GM18519 (cell line): Measurements from ENCODE around the gene UGDH.

Source experiments
- ATAC-seq: cut with Tn5 transposase; IDR thresholded peaks from one replicate; pipeline ENCODE4 v1.9.1; 2021; ENCODE audit warnings: mild to moderate bottlenecking, moderate library complexity; ENCODE audit not compliant: unreplicated experiment, low FRiP score

The UGDH gene

DNA sequence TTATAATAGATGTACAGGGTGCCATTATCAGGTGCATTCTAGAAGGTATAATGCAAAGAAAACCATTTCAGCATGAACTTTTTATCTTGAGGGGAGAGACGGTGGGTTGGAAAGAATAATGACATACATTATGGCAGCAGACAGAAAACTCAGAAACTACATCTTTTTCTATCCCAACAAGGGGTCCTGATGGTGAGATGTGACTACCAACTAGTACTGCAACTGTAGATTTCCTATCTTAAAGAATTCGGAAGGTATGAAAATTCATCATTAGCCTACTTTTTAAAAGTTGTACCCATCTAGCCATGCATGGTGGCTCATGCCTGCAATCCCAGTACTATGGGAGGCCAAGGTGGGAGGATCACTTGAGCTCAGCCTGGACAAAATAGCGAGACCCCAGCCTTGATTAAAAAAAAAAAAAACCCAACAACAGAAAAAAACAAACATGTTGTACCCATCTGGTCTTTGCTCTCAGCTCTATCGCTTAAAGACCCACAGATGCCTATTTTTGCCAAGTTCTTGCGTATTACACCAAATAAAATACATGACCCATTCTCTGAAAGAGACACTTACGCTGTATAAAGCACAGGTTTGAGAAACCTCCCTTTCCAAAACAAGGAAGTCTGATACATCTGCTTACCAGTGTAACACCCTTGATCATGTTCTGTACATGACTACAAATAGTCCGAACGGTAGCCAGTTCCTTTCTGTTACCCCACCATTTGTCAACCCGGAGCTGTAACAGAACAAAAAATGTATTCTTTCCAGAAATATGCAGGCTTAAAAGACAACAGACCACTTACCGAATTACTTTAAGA, 70.1 kb downstream of the UGDH start:
- ATAC-seq = no peak

DNA sequence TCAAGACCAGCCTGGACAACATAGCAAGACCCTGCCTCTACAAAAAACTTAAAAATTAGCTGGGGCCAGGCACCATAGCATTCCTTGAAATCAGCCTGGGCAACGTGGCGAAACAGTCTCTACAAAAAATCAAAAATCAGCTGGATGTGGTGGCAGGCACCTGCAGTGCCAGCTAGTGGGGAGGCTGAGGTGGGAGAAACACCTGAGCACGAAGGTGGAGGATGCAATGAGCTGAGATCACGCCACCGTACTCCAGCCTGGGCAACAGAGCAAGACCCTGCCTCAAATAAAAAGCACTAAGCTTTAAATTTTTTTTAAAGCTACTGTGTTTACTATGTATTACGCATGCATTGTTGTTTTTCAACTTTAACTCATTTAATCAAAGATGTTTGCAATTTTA, 71.8 kb downstream of the UGDH start:
- ATAC-seq = no peak

DNA sequence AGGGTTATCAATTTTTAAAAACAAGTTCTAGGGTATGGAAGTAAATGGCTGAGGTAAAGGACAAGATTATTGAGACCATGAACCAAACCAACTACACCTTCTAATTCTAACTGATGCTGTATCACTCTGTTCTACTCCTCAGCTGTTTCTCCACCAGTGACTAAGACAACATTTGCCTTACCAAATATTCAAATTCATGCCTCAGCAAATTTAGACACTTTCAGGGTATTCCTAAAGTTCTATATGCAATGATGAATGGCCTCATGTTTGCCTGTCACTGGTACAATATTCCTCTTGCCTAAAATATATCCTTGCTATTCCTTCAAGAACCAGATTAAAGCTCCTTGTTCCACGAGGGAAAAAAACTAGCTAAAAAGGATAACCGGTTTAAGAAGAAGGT, 73.5 kb downstream of the UGDH start:
- no peak for ATAC-seq

DNA sequence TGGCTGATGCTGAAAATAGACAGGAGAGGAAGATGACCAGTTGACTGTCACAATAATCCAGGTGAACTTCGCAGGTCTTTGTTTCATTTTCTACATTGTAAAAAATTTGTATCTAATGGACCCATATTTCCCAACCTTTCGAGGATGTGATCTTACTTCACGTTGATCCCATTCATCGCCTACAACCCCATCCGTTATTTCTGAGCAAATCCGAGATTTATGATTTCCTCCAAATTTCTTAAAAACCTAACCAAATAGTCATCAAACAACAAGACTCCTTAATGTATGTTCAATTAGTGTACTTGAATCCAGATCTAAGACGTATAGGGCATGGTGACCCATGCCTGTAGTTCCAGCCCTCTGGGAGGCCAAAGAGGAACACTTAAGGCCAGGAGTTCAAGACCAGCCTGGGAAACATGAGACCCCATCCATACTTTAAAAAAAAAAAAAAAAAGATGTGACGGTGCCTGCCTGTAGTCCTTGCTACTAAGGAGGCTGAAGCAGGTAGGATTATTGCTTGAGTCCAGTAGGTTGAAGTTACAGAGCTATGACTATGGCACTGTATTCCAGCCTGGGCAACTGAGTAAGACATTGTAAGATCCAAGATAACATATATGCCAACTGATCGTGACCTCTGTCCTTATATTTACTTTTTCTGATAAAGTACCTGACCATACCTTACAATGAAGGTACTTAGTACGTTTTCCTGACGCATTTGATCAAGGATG, 74.2 kb downstream of the UGDH start:
- no peak for ATAC-seq

DNA sequence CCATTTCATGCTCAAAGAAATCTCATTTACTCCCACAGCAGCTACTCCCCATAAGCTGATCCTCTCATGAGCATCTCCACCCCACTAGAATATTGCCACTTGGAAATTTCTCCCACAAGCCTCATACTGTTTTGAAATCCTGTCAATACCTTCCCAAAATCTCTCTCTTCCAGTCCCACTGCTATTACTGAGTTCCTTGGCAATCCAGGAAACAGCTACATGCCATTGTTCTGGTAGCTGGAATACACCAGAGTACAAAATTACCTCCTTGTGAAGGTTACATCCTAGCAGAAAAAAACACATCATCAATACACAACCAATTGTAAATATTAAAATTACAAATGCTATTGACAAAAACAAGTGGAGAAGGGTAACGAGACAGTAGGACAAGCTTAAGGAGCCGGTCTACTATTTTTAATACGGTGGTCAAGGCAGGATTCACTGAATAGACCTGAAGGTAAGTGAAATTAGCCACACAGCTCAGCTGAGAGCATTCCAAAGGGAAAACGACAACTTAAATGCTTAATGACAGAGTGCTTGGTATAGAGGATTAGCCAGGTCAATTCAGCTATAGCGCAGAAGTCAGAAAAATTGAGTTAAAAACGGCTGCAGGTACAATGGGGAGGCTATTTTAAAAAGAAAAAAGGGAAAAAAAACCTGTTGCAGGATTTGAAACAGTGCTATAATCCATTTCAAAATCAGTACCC, 74.9 kb downstream of the UGDH start:
- no peak for ATAC-seq

DNA sequence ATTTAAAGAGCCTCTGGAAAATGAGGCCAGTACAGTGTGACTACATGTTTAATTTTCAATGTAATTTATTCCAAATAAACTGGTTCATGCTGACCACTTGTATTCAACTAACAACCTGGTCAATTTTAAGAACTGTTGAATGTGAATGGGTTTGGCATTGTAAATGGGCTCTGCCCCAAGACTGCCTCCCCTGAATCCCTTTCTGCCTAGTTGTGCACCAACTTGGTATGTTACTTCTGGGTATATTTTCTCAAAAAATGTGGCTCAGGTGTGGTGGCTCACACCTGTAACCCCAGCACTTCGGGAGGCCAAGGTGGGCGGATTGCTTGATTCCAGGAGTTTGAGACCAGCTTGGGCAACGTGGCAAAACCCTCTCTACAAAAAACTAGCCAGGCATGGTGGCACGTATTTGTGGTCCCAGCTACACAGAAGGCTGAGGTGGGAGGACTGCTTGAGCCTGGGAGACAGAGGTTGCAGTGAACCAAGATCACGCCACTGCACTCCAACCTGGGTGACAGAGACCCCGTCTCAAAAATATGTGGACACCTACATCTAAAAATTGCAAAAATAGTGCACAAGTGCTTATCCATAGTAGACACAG, 75.7 kb downstream of the UGDH start:
- no peak for ATAC-seq

DNA sequence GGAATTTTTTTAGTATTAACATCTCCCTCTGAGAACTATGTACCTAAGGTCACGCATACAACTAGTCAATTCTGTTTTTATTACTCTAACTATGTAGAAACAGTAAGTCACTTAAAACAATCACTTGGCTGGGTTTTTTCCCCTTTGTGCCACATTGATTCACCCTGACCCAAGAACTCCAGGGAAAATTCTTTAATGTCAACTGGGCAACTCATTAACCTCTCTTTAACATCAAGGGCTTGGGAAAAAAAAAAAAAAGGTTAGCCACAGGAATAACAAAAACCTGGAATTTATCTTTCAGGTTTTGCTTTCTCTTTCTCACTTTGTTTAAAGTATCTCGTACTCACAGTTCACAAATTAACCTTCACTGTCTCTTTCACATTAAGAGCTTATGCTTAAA, 76.6 kb downstream of the UGDH start:
- no peak for ATAC-seq
